Measurements from ENCODE around the gene LHFPL3.

Gene LHFPL3

GRCh38 chr7:104362756-104363155 lies 34.4 kb downstream of the LHFPL3 start:
- Histone ChIP-seq H3K27me3 (ENCODE audit: control insufficient read depth, low read length) (no peaks in the 10 kb centered on the region), H3K4me3 (ENCODE audit: low read length) (no peak overlapping the region), H3F3A (ENCODE audit: control insufficient read depth, insufficient read depth) (no peaks in the 10 kb centered on the region), H3K79me2 (ENCODE audit: control insufficient read depth, low read length) (no peaks in the 10 kb centered on the region), H3K9me2 (replicated peaks; ENCODE audit: control insufficient read depth, low read length) (no peaks in the 10 kb centered on the region), H3K27ac (ENCODE audit: low read depth, low read length) (no peak overlapping the region), H3K9me3 (ENCODE audit: control insufficient read depth, insufficient read depth, low read length) (0 out of 2 replicates have a peak, but pooled peaks cover 2% of the 10 kb centered on the region), H4K20me1 (ENCODE audit: control insufficient read depth, insufficient read depth, low read depth, low read length) (no peaks in the 10 kb centered on the region), H3K4me1 (ENCODE audit: control insufficient read depth, low read length) (no peaks in the 10 kb centered on the region), H3K4me2 (ENCODE audit: low read length) (no peak overlapping the region), H3K36me3 (ENCODE audit: control insufficient read depth, low read length) (no peaks in the 10 kb centered on the region)
- no peak for TF ChIP-seq EZH2phosphoT487 (IDR thresholded peaks at IDR 0.05; ENCODE audit: borderline replicate concordance, low read length)
- TF ChIP-seq CTCF (IDR thresholded peaks at IDR 0.05; ENCODE audit: low read depth, low read length, poor library complexity, severe bottlenecking): no peak

- Histone ChIP-seq H3K4me3 (ENCODE audit: low read length) (no peak overlapping the region), H3K27ac (ENCODE audit: low read depth, low read length) (no peak overlapping the region), H4K20me1 (ENCODE audit: control insufficient read depth, insufficient read depth, low read depth, low read length) (no peaks in the 10 kb centered on the region), H3K36me3 (ENCODE audit: control insufficient read depth, low read length) (no peaks in the 10 kb centered on the region), H3K9me2 (replicated peaks; ENCODE audit: control insufficient read depth, low read length) (no peaks in the 10 kb centered on the region), H3K9me3 (ENCODE audit: control insufficient read depth, insufficient read depth, low read length) (0 out of 2 replicates have a peak, but pooled peaks cover 2% of the 10 kb centered on the region), H3F3A (ENCODE audit: control insufficient read depth, insufficient read depth) (no peaks in the 10 kb centered on the region), H3K27me3 (ENCODE audit: control insufficient read depth, low read length) (no peaks in the 10 kb centered on the region), H3K4me2 (ENCODE audit: low read length) (no peak overlapping the region), H3K4me1 (ENCODE audit: control insufficient read depth, low read length) (no peaks in the 10 kb centered on the region), H3K79me2 (ENCODE audit: control insufficient read depth, low read length) (no peaks in the 10 kb centered on the region)
- TF ChIP-seq EZH2phosphoT487 (IDR thresholded peaks at IDR 0.05; ENCODE audit: borderline replicate concordance, low read length) (no peak), CTCF (IDR thresholded peaks at IDR 0.05; ENCODE audit: low read depth, low read length, poor library complexity, severe bottlenecking) (no peak)
Measured at GRCh38 chr7:104363355-104363754, 35.0 kb downstream of the LHFPL3 start.

GRCh38 chr7:104366390-104366789 lies 38.0 kb downstream of the LHFPL3 start:
- no peak overlapping the region for H3K4me2 ChIP-seq (ENCODE audit: low read length)
- H3F3A ChIP-seq (ENCODE audit: control insufficient read depth, insufficient read depth): no peaks in the 10 kb centered on the region
- H4K20me1 ChIP-seq (ENCODE audit: control insufficient read depth, insufficient read depth, low read depth, low read length): no peaks in the 10 kb centered on the region
- no peaks in the 10 kb centered on the region for H3K36me3 ChIP-seq (ENCODE audit: control insufficient read depth, low read length)
- H3K79me2 ChIP-seq (ENCODE audit: control insufficient read depth, low read length): no peaks in the 10 kb centered on the region
- no peaks in the 10 kb centered on the region for H3K9me2 ChIP-seq (replicated peaks; ENCODE audit: control insufficient read depth, low read length)
- no peak for TF ChIP-seq CTCF (IDR thresholded peaks at IDR 0.05; ENCODE audit: low read depth, low read length, poor library complexity, severe bottlenecking)
- no peak for TF ChIP-seq EZH2phosphoT487 (IDR thresholded peaks at IDR 0.05; ENCODE audit: borderline replicate concordance, low read length)
- H3K4me3 ChIP-seq (ENCODE audit: low read length): no peak overlapping the region
- no peaks in the 10 kb centered on the region for H3K4me1 ChIP-seq (ENCODE audit: control insufficient read depth, low read length)
- no peak overlapping the region for H3K27ac ChIP-seq (ENCODE audit: low read depth, low read length)
- H3K9me3 ChIP-seq (ENCODE audit: control insufficient read depth, insufficient read depth, low read length): no peaks in the 10 kb centered on the region
- no peaks in the 10 kb centered on the region for H3K27me3 ChIP-seq (ENCODE audit: control insufficient read depth, low read length)
